Measurements from ENCODE around the gene OR2A2.

The OR2A2 gene

GRCh38 chr7:144134116-144134515 is 24.7 kb downstream of the OR2A2 start:
- no peak for TF ChIP-seq CTCF (IDR thresholded peaks at IDR 0.05; ENCODE audit: low read depth, low read length)
- DNase-seq (ENCODE audit: extremely low read depth, low read depth), result no peak

- no peak for TF ChIP-seq CTCF (IDR thresholded peaks at IDR 0.05; ENCODE audit: low read depth, low read length)
- DNase-seq (ENCODE audit: extremely low read depth, low read depth), result no peak
Measured at GRCh38 chr7:144137501-144137900, 28.1 kb downstream of the OR2A2 start.

GRCh38 chr7:144142187-144142586 is 32.8 kb downstream of the OR2A2 start:
- no peak for DNase-seq (ENCODE audit: extremely low read depth, low read depth)
- TF ChIP-seq CTCF (IDR thresholded peaks at IDR 0.05; ENCODE audit: low read depth, low read length), result no peak

GRCh38 chr7:144144426-144144825 is 35.0 kb downstream of the OR2A2 start:
- TF ChIP-seq CTCF (IDR thresholded peaks at IDR 0.05; ENCODE audit: low read depth, low read length), result no peak
- DNase-seq (ENCODE audit: extremely low read depth, low read depth), result no peak

- DNase-seq (ENCODE audit: extremely low read depth, low read depth), result no peak
- TF ChIP-seq CTCF (IDR thresholded peaks at IDR 0.05; ENCODE audit: low read depth, low read length), result no peak
Measured at GRCh38 chr7:144148224-144148827, 38.9 kb downstream of the OR2A2 start.

- DNase-seq (ENCODE audit: extremely low read depth, low read depth), result no peak
- no peak for TF ChIP-seq CTCF (IDR thresholded peaks at IDR 0.05; ENCODE audit: low read depth, low read length)
Measured at GRCh38 chr7:144158861-144159260, 49.5 kb downstream of the OR2A2 start.
